Thoracic aorta (tissue), 2 donors: ENCODE measurements around the gene NDUFA5. TPM values are rescaled to one million over a fixed set of nuclear protein-coding genes. Genes with fewer than 3 reads are reported as not detected.

Experiments
- ATAC-seq: fragments of 150-250 bp; one replicate; pipeline ENCODE4 v1.8.0; 2017; ENCODE audit warnings: low read depth; ENCODE audit not compliant: insufficient number of reproducible peaks, low FRiP score
- DNase-seq: peaks from one replicate; pipeline ENCODE4 v3.0.0-alpha.2; 2020; ENCODE audit warnings: low spot score
- H3K27ac ChIP-seq, 2 donors: fragments of 200-600 bp; sonication (generic); 1 replicate in 1 of 2; 2 replicates in 1 of 2; pipeline ENCODE4 v1.5.1; 2016; ENCODE audit warnings: mild to moderate bottlenecking in 2 of 2, moderate library complexity in 2 of 2
- H3K27me3 ChIP-seq: fragments of 200-600 bp; sonication (generic); replicated peaks from 2 replicates; pipeline ENCODE4 v1.6.0; 2016; ENCODE audit warnings: mild to moderate bottlenecking; ENCODE audit not compliant: insufficient read depth
- H3K36me3 ChIP-seq: fragments of 200-600 bp; sonication (generic); one replicate; pipeline ENCODE4 v1.5.1; 2016
- H3K4me1 ChIP-seq, 2 donors: fragments of 200-600 bp; sonication (generic); 1 replicate in 1 of 2; 2 replicates in 1 of 2; pipeline versions ENCODE4 v1.5.1 to v1.6.0; 2016; ENCODE audit warnings: low read depth in 2 of 2, mild to moderate bottlenecking in 1 of 2; ENCODE audit not compliant: control insufficient read depth in 1 of 2
- H3K4me3 ChIP-seq: fragments of 200-600 bp; sonication (generic); 2 replicates; pipeline ENCODE4 v1.5.1; 2016; ENCODE audit warnings: mild to moderate bottlenecking
- H3K9me3 ChIP-seq: fragments of 200-600 bp; sonication (generic); 2 replicates; pipeline ENCODE4 v1.5.1; 2016
- total RNA-seq, 2 donors: library from RNA; depleted of rRNA; stranded (reverse); fragments of >200 nt; gene quantifications; one replicate each; pipeline versions ENCODE4 v1.1.0 to v1.2.3, GENCODE V29; 2016
- TF ChIP-seq, protein P1 (sequence below): fragments of 200-600 bp; sonication (generic); IDR thresholded peaks from one replicate; pipeline ENCODE4 v1.5.1; 2019; ENCODE audit warnings: antibody characterized with exemption

The NDUFA5 gene
- total RNA-seq, 2 donors from 2014 or later = 23.8 to 55.0 TPM

DNA sequence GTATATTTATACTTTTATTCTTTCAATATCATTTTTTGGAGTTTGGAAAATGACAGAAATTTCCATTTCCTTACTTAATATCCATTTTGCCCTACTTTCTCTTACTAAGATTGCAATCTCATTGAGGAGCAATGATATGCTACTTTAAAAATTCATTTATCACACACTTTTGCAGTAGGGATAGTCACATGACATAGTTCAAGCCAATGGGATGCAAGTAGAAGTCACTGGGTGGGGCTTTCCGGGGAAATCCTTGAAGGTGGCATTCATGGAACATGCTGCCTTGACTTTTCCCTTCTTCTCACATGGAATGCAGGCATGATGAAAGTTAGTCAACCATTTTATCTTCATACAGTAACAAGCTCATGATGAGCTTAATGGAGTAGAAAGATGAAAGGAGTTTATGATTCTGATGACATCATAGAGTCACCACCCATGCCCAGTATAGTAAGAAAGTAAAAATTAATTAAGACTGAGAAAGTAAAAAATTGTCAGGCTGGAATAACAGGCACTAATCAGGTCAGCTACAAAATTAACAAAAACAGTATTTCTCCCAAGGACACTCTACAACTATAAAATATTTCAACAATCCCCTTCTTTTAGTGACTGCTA, 56.6 kb downstream of the NDUFA5 start:
- H3K4me1 ChIP-seq = peaks cover 6 to 23% of the 10 kb centered on the region in 2 donors
- no peaks in the 10 kb centered on the region for H3K36me3 ChIP-seq
- ATAC-seq (no peak), DNase-seq (no peak)
- no peak overlapping the region for H3K4me3 ChIP-seq
- peaks cover 7% of the 10 kb centered on the region for H3K9me3 ChIP-seq
- TF ChIP-seq, protein P1, sequence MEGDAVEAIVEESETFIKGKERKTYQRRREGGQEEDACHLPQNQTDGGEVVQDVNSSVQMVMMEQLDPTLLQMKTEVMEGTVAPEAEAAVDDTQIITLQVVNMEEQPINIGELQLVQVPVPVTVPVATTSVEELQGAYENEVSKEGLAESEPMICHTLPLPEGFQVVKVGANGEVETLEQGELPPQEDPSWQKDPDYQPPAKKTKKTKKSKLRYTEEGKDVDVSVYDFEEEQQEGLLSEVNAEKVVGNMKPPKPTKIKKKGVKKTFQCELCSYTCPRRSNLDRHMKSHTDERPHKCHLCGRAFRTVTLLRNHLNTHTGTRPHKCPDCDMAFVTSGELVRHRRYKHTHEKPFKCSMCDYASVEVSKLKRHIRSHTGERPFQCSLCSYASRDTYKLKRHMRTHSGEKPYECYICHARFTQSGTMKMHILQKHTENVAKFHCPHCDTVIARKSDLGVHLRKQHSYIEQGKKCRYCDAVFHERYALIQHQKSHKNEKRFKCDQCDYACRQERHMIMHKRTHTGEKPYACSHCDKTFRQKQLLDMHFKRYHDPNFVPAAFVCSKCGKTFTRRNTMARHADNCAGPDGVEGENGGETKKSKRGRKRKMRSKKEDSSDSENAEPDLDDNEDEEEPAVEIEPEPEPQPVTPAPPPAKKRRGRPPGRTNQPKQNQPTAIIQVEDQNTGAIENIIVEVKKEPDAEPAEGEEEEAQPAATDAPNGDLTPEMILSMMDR = no peak
- no peaks in the 10 kb centered on the region for H3K27me3 ChIP-seq
- no peak overlapping the region for H3K27ac ChIP-seq

GRCh38 chr7:123499211-123499970, 58.2 kb downstream of the NDUFA5 start:
- Histone ChIP-seq H3K27ac (peak overlapping the region in 1 of 2 donors; percentile 3), H3K27me3 (no peaks in the 10 kb centered on the region), H3K9me3 (no peaks in the 10 kb centered on the region), H3K4me1 (peaks cover 6 to 23% of the 10 kb centered on the region in 2 donors), H3K36me3 (no peaks in the 10 kb centered on the region), H3K4me3 (no peak overlapping the region)
- TF ChIP-seq, protein P1 = no peak
- no peak for DNase-seq
- no peak for ATAC-seq

- TF ChIP-seq, protein P1 = no peak
- Histone ChIP-seq H3K4me1 (peaks cover 6 to 23% of the 10 kb centered on the region in 2 donors), H3K27ac (no peak overlapping the region), H3K4me3 (no peak overlapping the region), H3K36me3 (no peaks in the 10 kb centered on the region), H3K27me3 (no peaks in the 10 kb centered on the region), H3K9me3 (no peaks in the 10 kb centered on the region)
- no peak for ATAC-seq
- DNase-seq = no peak
Measured at GRCh38 chr7:123498601-123499000, 59.0 kb downstream of the NDUFA5 start.

GRCh38 chr7:123498031-123498430, 59.6 kb downstream of the NDUFA5 start:
- Histone ChIP-seq H3K4me1 (peaks cover 6 to 23% of the 10 kb centered on the region in 2 donors), H3K27me3 (no peaks in the 10 kb centered on the region), H3K9me3 (no peaks in the 10 kb centered on the region), H3K36me3 (no peaks in the 10 kb centered on the region), H3K4me3 (no peak overlapping the region), H3K27ac (no peak overlapping the region)
- no peak for DNase-seq
- ATAC-seq = no peak
- TF ChIP-seq, protein P1 = no peak

DNA sequence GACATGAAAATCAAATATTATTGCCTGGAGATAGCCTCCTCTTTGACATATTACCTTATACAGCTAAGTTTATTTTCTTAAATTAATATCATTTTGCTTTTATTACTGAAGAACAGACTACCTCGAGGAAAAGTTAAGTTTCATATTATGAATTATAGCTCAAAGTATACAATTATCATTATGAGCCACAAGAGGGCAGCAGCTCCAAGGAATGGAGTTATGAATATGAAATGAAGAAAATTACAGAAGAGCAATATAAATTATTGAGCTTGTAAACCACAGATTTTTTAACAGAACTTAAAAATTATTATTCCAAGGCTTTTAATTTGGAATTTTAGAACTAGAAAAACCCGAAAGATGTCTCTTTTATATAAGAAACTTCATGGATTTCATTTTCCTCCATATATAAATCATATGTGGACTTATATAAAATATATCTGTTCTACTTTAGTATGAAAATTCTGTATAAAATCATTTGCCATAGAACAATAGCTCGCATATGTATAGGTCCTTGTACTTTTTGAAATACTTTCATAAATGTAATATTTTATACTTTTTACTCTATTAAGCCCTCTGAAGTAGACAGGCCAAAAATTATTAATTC, 63.3 kb downstream of the NDUFA5 start:
- DNase-seq = no peak
- H3K4me1 ChIP-seq = peaks cover 0 to 7% of the 10 kb centered on the region in 2 donors
- TF ChIP-seq, protein P1 = peak; percentile 68
- H3K9me3 ChIP-seq = no peaks in the 10 kb centered on the region
- no peak overlapping the region for H3K27ac ChIP-seq
- H3K4me3 ChIP-seq = peak overlapping the region; percentile 26
- H3K36me3 ChIP-seq = no peaks in the 10 kb centered on the region
- ATAC-seq = no peak
- H3K27me3 ChIP-seq = no peaks in the 10 kb centered on the region
